ENCODE results near the gene GTF2F1.
"Not testable (repeated sequence)": the region's sequence is repeated elsewhere in the genome, so short reads cannot be mapped to it uniquely, and the experiment has no call there.

Gene GTF2F1

GRCh38 chr19:6383188-6383587 lies 9.8 kb downstream of the GTF2F1 start:
- DNase-seq: no peak

- DNase-seq: no peak
These were observed 11.8 kb downstream of the GTF2F1 start for GRCh38 chr19:6381030-6381750.

DNA sequence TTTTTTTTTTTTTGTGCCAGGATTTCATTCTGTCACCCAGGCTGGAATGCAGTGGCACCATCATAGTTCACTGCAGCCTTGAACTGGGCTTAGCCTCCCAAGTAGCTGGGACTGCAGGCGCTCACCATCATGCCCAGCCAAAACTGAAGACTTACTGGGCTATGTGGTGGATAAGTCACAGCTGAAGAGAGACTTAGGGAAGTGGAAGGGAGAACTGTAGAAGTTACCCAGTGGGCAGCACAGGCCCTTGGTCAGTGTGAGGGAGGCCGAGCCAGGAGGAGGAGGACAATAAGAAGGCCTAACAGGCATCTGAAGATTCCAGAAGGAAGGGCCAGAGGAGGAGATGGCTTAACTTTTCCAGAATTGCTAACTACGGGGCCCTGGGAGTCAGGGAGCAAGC lies 13.2 kb downstream of the GTF2F1 start:
- no peak for DNase-seq

GRCh38 chr19:6378486-6378885 lies 14.5 kb downstream of the GTF2F1 start:
- DNase-seq: no peak

GRCh38 chr19:6378041-6378440 lies 14.9 kb downstream of the GTF2F1 start:
- DNase-seq: no peak

DNA sequence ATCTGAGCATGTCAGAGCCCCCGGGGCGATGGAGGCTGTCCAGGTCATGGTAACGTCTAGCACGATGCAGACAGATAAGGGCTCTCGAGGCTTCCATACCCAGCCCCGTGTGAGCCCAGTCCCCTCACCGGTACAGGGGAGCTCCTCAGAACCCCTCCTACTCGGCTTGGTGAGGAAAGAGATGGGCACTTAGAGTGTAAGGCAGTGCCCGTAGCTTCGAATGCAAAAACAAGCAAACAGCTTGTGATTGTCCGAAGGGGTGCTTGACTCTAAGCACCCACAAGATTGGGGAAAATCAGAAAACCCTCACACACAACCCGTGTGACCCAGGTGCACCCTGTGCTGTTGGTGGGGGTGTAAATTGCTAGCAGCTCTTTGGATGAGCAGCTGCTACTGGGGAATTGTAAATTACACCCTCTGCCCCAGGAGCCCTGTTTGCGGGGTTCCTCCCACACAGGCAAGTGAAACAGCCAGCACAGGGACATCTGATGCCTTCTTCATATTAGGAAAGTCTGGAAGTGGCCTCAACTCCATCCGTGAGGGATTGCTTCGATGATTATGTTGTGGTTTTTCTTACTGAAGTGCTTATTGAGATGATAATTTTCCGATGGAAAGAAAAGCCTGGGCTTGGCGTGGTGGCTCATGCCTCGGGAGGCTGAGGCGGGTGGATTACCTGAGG lies 16.3 kb downstream of the GTF2F1 start:
- no peak for DNase-seq

DNA sequence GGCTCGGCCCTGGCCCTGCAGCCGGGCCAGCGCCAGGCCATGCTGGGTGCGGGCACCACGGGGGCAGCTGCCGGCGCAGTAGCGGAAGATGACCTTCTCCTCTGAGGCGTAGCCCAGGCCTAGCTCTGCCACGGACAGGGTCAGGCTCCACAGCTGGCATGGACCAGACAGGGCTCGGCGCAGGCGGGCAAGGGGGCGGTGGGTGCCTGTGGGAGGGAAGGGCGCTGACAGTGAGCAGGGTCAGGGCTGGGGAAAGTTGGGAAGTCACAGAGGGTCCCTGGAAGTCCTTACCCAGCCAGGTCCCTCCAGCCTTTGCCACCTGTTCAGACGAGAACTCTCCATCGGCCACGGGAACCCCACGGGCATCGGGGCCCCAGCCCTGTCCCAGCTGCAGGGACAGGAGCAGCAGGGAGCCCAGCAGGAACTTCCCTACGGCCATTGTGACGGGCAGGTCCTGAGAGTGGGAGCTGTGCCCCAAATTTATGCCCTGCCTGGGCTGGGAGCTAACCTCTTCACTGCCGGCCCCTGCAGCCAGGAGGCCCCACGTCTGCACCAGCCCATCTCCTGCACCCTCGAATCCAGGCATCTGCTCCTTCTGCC lies 17.5 kb downstream of the GTF2F1 start, which contains the start of gene PSPN:
Gene PSPN (minus strand): TSS at position 523 of the 600 bp plus-strand sequence. CDS start 84 bp downstream, at position 439.
- DNase-seq: no peak

- DNase-seq: no peak
These were observed 18.1 kb downstream of the GTF2F1 start for GRCh38 chr19:6374711-6375410.

- no peak for DNase-seq
These were observed 18.7 kb downstream of the GTF2F1 start for GRCh38 chr19:6374161-6374709.

- no peak for DNase-seq
These were observed 19.2 kb downstream of the GTF2F1 start for GRCh38 chr19:6373813-6374108.

DNA sequence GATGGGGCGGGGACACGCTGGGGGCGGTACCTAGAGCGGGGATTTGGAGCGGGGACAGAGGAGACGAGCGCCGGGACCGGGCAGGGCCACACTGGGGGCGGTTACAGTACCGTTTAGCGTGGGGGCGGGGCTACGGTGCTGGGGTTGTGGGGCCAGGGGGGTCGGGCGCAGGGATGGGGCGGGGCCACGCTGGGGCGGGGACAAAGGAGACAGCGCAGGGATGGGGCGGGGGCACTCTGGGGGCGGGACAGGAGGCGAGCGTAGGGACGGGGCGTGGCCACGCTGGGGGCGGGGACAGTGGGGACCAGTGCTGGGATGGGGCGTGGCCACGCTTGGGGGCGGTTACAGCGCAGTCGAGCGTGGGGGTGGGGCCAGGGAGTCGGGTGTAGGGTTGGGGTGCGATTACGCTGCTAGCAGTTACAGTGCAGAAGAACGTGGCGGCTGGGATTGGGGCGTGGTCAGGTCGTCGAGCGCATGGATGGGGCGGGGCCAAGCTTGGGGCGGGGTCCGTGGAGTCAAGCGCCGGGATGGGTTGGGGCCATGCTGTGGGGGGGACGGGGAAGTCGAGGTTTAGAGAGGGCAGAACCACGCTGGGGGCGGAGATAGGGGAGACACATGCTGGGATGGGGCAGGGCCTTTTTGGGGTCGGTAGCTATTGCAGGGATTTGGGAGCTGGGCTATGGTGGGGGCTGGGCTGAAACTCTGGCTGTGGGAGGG lies 19.7 kb downstream of the GTF2F1 start:
- peak; percentile 83 to 96 for DNase-seq

GRCh38 chr19:6372594-6373095 lies 20.3 kb downstream of the GTF2F1 start, which contains the start of gene ALKBH7:
TSS of gene ALKBH7 (plus strand) at chr19:6372794. CDS start at chr19:6372821, 27 bp downstream.
- DNase-seq: peak; percentile 96

DNA sequence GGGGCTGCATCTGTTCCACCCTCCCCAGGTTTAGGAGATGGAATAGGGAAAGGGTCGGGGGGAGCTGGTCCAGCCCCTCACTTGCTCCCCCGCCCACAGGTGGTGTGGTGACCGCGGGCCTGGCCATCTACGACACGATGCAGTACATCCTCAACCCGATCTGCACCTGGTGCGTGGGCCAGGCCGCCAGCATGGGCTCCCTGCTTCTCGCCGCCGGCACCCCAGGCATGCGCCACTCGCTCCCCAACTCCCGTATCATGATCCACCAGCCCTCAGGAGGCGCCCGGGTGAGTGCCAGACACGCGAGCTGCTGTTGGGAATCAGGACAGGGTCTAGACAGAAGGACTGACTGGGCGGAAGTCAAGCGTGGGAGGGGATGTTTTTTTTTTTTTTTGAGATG lies 28.6 kb downstream of the GTF2F1 start:
- DNase-seq: no peak

DNA sequence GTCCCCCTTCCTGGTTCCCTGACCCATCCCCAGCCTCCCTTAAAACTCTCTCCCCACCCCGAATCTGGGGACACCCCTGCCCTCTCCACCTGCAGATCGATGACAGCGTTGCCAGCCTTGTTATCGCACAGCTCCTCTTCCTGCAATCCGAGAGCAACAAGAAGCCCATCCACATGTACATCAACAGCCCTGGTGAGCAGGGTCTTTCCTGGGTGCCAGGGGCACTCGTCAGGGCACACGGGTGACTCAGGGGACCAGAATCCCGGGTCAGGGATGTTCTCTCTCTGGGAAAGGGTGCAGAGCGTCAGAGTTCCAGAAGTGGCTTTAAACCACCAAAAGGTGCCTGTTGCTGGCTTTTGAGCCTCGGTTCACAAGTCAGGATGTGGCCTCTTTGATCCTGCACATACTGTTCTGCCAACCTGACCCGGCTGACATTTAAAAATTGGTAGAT lies 30.6 kb downstream of the GTF2F1 start:
- DNase-seq: no peak

DNA sequence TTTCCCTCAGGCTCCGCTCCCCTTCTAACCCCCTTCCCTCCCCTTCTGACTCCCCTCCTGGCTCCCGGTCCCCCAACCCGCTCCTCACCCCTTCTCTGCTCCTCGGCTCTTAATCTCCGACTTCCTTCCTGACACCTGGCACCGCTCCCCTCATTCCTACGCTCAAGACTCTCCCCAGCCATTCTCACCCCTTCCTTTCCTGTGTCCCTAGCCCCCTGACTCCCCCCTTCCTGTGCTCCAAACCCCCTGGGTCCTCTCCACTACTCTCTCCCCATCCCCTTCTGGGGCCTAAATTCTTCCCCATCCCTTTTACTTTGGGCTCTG lies 31.0 kb downstream of the GTF2F1 start:
- no peak for DNase-seq

DNA sequence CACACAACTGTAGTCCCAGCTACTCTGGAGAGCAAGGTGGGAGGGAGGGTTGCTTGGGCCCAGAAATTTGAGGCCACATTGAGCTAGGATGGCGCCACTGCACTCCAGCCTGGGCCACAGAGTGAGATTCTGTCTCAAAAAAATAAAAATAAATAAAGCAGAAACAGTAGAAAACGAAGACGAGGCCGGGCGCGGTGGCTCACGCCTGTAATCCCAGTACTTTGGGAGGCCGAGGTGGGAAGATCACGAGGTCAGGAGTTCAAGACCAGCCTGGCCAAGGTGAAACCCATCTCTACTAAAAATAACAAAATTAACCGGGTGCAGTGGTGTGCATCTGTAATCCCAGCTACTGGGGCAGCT lies 32.1 kb downstream of the GTF2F1 start:
- DNase-seq: not testable (repeated sequence)

GRCh38 chr19:6360445-6360844 lies 32.5 kb downstream of the GTF2F1 start:
- DNase-seq: not testable (repeated sequence)

- no peak for DNase-seq
These were observed 33.2 kb downstream of the GTF2F1 start for GRCh38 chr19:6359568-6360341.

GRCh38 chr19:6358003-6358402 lies 35.0 kb downstream of the GTF2F1 start:
- no peak for DNase-seq

GRCh38 chr19:6357174-6357573 lies 35.8 kb downstream of the GTF2F1 start:
- no peak for DNase-seq

GRCh38 chr19:6355321-6356040 lies 37.5 kb downstream of the GTF2F1 start:
- not testable (repeated sequence) for DNase-seq
